Mononuclear cell (primary cell): Measurements from ENCODE around the gene IFI27L2. TPM values are rescaled to one million over a fixed set of nuclear protein-coding genes. Genes with fewer than 3 reads are reported as not detected.
"Not testable (repeated sequence)": the region's sequence is repeated elsewhere in the genome, so short reads cannot be mapped to it uniquely, and the experiment has no call there.

Experiments used
- H3K27me3 ChIP-seq: 2 replicates; pipeline ENCODE4 v1.6.0; 2011; ENCODE audit warnings: low read length, control low read depth; ENCODE audit not compliant: insufficient read depth
- H3K4me1 ChIP-seq: 2 replicates; pipeline ENCODE4 v1.5.1; 2011; ENCODE audit warnings: mild to moderate bottlenecking, low read length, control low read depth; ENCODE audit not compliant: insufficient read depth
- H3K4me3 ChIP-seq: 2 replicates; pipeline ENCODE4 v1.5.1; 2011; ENCODE audit warnings: mild to moderate bottlenecking, low read length, moderate library complexity
- H3K9me3 ChIP-seq: 2 replicates; pipeline ENCODE4 v1.5.1; 2011; ENCODE audit warnings: low read depth, mild to moderate bottlenecking, control low read depth, low read length
- total RNA-seq: library from RNA; depleted of rRNA; stranded (reverse); fragments of >200 nt; gene quantifications from one replicate; pipeline ENCODE4 v1.2.3, GENCODE V29; 2012

Gene IFI27L2
- total RNA-seq, 1 donor = 23.9 TPM

GRCh38 chr14:94162466-94162865 is 33.1 kb upstream of the IFI27L2 start:
- Histone ChIP-seq H3K27me3 (no peaks in the 10 kb centered on the region), H3K4me3 (no peak overlapping the region), H3K9me3 (no peaks in the 10 kb centered on the region), H3K4me1 (peaks cover 23% of the 10 kb centered on the region)

DNA sequence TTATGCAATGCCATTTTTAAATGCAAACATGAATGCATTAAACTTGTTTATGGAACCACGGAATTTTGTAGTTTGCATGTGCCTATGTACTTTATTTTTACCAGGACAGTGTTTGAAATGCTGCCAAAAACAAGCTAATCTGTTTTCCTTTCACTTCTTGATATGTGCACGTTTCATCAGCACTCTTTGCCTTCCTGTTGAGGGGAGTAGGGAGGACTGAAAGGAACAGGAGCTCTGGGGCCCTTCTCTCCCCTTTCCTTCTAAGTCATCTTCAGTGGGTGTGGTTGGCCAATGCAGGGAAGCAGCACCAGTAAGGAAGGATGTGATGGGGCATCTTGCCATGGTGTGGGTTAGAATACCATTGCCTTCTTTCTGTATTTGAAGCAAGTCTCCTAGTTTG is 32.6 kb upstream of the IFI27L2 start:
- Histone ChIP-seq H3K27me3 (no peaks in the 10 kb centered on the region), H3K9me3 (no peaks in the 10 kb centered on the region), H3K4me1 (peaks cover 23% of the 10 kb centered on the region), H3K4me3 (no peak overlapping the region)

DNA sequence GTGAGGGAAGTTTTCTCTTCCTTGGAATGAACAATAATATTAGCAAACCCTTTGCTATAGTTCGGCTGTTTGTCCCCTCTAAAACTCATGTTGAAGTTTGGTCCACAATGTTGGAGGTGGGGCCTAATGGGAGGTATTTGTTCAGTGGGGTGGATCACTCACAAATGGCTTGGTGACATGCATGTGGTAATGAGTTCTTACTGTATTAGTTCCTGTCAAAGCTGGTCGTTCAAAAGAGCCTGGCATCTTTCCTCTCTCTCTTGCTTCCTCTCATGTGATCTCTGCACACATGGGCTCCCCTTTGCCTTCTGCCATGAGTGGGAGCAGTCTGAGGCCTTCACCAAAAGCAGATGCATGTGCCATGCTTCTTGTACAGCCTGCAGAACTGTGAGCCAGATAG is 31.7 kb upstream of the IFI27L2 start:
- H3K27me3 ChIP-seq = peaks cover 3% of the 10 kb centered on the region
- H3K4me1 ChIP-seq = peaks cover 23% of the 10 kb centered on the region
- H3K4me3 ChIP-seq = no peak overlapping the region
- H3K9me3 ChIP-seq = no peaks in the 10 kb centered on the region

GRCh38 chr14:94158239-94158883 is 29.0 kb upstream of the IFI27L2 start:
- Histone ChIP-seq H3K27me3 (peaks cover 3% of the 10 kb centered on the region), H3K4me3 (no peak overlapping the region), H3K4me1 (peaks cover 21% of the 10 kb centered on the region), H3K9me3 (no peaks in the 10 kb centered on the region)

DNA sequence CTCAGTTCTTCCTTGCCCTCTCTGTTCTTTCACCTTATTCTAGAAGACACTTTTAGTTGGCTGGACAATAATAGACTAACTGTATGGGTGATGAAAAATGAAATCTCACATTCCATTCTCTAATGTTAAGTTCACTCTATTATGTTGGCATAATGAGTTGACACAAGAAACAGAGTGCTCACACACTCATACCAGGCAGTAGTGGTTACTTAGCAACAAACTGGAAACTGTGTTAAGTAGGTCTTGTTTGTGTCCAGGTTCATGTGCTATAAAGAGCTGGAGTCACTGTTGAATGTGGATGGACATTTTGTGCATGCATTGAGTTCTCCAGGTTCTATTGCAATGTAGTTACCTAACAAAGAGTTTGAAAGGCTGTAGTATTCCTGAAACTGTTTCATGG is 27.8 kb upstream of the IFI27L2 start:
- peaks cover 3% of the 10 kb centered on the region for H3K27me3 ChIP-seq
- H3K4me3 ChIP-seq = no peak overlapping the region
- H3K4me1 ChIP-seq = peaks cover 16% of the 10 kb centered on the region
- no peaks in the 10 kb centered on the region for H3K9me3 ChIP-seq

DNA sequence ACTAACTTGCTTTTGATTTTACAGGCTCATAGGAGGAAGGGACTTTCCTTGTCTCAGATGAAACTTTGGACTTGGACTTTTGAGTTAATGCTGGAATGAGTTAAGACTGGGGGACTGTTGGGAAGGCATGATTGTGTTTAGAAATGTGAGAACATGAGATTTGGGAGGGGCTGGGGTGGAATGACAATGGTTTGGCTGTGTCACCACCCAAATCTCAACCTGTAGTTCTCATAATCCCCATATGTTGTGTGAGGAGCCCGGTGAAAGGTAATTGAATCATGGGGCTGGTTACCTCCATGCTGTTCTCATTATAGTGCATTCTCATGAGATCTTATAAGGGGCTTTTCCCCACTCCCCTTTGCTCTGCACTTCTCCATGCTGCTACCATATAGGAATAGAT is 26.7 kb upstream of the IFI27L2 start:
- not testable (repeated sequence) for H3K9me3 ChIP-seq, H3K4me3 ChIP-seq, H3K27me3 ChIP-seq

GRCh38 chr14:94153750-94154342 is 24.4 kb upstream of the IFI27L2 start:
- Histone ChIP-seq H3K27me3 (peaks cover 3% of the 10 kb centered on the region), H3K4me1 (peaks cover 7% of the 10 kb centered on the region), H3K4me3 (no peak overlapping the region), H3K9me3 (no peaks in the 10 kb centered on the region)

More for the DNA sequence above, 26.7 kb upstream of the IFI27L2 start:
- peaks cover 13% of the 10 kb centered on the region for H3K4me1 ChIP-seq

GRCh38 chr14:94152676-94153075 is 23.3 kb upstream of the IFI27L2 start:
- no peaks in the 10 kb centered on the region for H3K4me1 ChIP-seq
- H3K9me3 ChIP-seq = no peaks in the 10 kb centered on the region
- H3K27me3 ChIP-seq = peaks cover 3% of the 10 kb centered on the region
- no peak overlapping the region for H3K4me3 ChIP-seq

- Histone ChIP-seq H3K4me3 (no peak overlapping the region), H3K9me3 (no peaks in the 10 kb centered on the region), H3K27me3 (no peaks in the 10 kb centered on the region), H3K4me1 (peaks cover 9% of the 10 kb centered on the region)
These were observed 16.6 kb upstream of the IFI27L2 start for GRCh38 chr14:94145902-94146527.

- Histone ChIP-seq H3K27me3 (no peaks in the 10 kb centered on the region), H3K4me1 (peaks cover 9% of the 10 kb centered on the region), H3K4me3 (no peak overlapping the region), H3K9me3 (no peaks in the 10 kb centered on the region)
These were observed 15.4 kb upstream of the IFI27L2 start for GRCh38 chr14:94144765-94145164.

DNA sequence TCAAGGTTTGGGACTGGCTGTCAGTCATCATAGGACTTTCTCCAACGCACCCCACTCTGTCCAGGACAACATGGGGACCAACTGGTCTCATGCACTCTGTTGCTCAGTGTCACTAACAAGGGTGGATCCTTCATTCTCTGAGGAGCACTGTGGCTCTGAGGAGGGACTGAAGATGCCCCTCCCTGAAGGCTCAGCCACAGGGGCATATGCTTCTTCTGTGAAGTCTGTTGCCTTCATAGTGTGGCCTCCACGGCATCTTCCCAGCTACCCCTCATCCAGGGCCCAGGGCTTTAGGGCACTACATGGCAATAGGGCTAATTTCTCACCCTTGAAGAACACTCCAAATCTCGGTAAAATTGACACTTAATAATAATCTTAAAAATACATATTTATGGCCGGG is 14.3 kb upstream of the IFI27L2 start:
- H3K4me3 ChIP-seq = no peak overlapping the region
- no peaks in the 10 kb centered on the region for H3K27me3 ChIP-seq
- H3K4me1 ChIP-seq = peaks cover 9% of the 10 kb centered on the region
- no peaks in the 10 kb centered on the region for H3K9me3 ChIP-seq

DNA sequence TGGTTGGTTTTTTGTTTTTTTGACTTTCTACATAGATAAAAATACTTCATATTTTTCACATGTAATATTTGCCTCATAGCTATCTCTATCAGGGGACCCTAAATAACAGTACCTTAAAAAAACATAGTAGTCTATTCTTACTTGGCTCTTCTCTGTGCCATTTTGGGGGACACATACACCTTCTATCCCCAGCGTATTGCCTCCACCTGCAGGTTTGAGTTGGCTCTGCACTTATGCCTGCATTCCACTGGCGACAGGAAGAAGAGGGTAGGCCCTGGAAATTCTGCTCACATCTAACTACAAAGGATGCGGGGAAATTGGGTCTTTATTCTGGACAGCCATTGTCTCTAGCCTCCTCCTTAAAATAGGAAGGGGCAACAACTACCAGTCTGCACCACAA is 13.8 kb upstream of the IFI27L2 start:
- H3K4me1 ChIP-seq = peaks cover 9% of the 10 kb centered on the region
- no peaks in the 10 kb centered on the region for H3K9me3 ChIP-seq
- H3K4me3 ChIP-seq = no peak overlapping the region
- no peaks in the 10 kb centered on the region for H3K27me3 ChIP-seq

DNA sequence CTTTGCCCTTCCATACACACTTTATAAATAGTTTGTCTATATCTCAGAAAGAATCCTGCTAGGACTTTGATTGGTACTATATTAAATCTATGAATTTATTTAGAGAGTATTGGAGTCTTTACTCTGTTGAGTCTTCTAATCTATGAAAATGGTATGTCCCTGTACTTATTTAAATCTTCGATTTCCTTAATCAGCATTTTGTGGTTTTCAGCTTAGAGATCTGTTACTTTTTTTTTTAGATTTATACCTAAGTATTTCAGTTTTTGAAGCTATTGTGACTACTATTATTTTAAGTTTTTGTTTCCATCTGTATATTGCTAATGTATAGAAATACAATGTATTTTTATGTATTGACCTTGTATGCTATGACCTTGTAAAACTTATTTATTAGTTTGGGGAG is 13.4 kb upstream of the IFI27L2 start:
- H3K4me1 ChIP-seq = peaks cover 9% of the 10 kb centered on the region
- no peaks in the 10 kb centered on the region for H3K9me3 ChIP-seq
- H3K27me3 ChIP-seq = no peaks in the 10 kb centered on the region
- no peak overlapping the region for H3K4me3 ChIP-seq

DNA sequence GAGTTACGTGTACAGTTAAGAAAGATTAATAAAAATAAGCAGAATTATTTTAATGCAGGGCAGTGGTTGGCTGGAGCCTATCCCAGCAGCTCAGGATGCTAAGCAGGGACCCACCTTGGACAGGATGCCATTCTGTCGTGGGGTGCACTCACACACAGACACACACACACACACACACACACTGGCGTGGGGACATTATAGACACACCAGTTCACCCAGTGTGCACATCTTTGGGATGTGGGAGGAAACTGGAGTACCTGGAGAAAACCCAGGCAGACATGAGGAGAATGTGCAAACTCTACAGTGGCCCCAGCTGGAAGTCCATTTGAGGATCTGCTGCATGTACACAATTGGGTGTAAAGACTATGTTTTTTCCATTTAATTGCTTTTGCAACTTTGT is 12.8 kb upstream of the IFI27L2 start:
- H3K27me3 ChIP-seq = no peaks in the 10 kb centered on the region
- no peaks in the 10 kb centered on the region for H3K9me3 ChIP-seq
- H3K4me3 ChIP-seq = no peak overlapping the region
- H3K4me1 ChIP-seq = peaks cover 9% of the 10 kb centered on the region

DNA sequence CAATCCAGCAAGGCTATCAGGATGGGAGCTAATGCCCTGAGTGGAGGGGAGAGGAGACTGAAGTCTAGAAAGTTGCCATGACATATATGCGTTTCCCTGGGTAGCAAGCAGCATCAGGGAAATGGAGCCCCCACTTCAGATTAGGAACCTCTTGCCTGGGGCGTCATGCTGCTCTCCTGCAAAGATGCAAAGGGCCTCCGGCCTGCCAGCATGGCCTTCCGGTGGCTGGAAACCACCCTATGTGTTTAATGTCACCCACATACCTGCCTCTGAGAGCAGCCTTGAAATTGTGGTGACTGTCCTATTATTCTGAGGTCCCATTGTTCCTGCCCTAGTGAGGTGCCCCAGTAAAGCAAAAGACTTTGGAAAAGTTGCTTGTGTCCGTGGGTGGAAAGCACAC is 10.0 kb upstream of the IFI27L2 start:
- Histone ChIP-seq H3K4me1 (peaks cover 4% of the 10 kb centered on the region), H3K9me3 (no peaks in the 10 kb centered on the region), H3K27me3 (no peaks in the 10 kb centered on the region), H3K4me3 (no peak overlapping the region)

GRCh38 chr14:94139006-94139405 is 9.6 kb upstream of the IFI27L2 start:
- Histone ChIP-seq H3K9me3 (no peaks in the 10 kb centered on the region), H3K4me1 (peaks cover 4% of the 10 kb centered on the region), H3K4me3 (no peak overlapping the region), H3K27me3 (no peaks in the 10 kb centered on the region)
